ENCODE measurements around the gene F2R.
"Not testable (repeated sequence)": the region's sequence is repeated elsewhere in the genome, so short reads cannot be mapped to it uniquely, and the experiment has no call there.

Gene F2R

GRCh38 chr5:76771705-76772405 lies 55.9 kb downstream of the F2R start:
- Mint-ChIP-seq H3K4me1 (ENCODE audit: low read depth) (peaks cover 2% of the 10 kb centered on the region), H3K27me3 (ENCODE audit: low read depth) (no peaks in the 10 kb centered on the region), H3K36me3 (ENCODE audit: low read depth) (no peaks in the 10 kb centered on the region), H3K27ac (no peak overlapping the region), H3K9me3 (no peaks in the 10 kb centered on the region), H3K4me3 (no peak overlapping the region)

GRCh38 chr5:76775921-76776320 lies 60.0 kb downstream of the F2R start:
- Mint-ChIP-seq H3K27me3 (ENCODE audit: low read depth) (no peaks in the 10 kb centered on the region), H3K9me3 (no peaks in the 10 kb centered on the region), H3K36me3 (ENCODE audit: low read depth) (peaks cover 2% of the 10 kb centered on the region), H3K4me3 (no peak overlapping the region), H3K27ac (no peak overlapping the region), H3K4me1 (ENCODE audit: low read depth) (peaks cover 5% of the 10 kb centered on the region)

GRCh38 chr5:76776391-76776790 lies 60.5 kb downstream of the F2R start:
- Mint-ChIP-seq H3K4me1 (ENCODE audit: low read depth) (peaks cover 5% of the 10 kb centered on the region), H3K9me3 (no peaks in the 10 kb centered on the region), H3K27ac (no peak overlapping the region), H3K36me3 (ENCODE audit: low read depth) (peaks cover 2% of the 10 kb centered on the region), H3K4me3 (no peak overlapping the region), H3K27me3 (ENCODE audit: low read depth) (no peaks in the 10 kb centered on the region)

- not testable (repeated sequence) for H3K4me3 Mint-ChIP-seq; H3K27me3 Mint-ChIP-seq (ENCODE audit: low read depth); H3K4me1 Mint-ChIP-seq (ENCODE audit: low read depth); H3K36me3 Mint-ChIP-seq (ENCODE audit: low read depth); H3K27ac Mint-ChIP-seq; H3K9me3 Mint-ChIP-seq
Observed at GRCh38 chr5:76780616-76781015, 64.7 kb downstream of the F2R start.

- H3K27ac Mint-ChIP-seq = no peak overlapping the region
- peaks cover 3% of the 10 kb centered on the region for H3K4me1 Mint-ChIP-seq (ENCODE audit: low read depth)
- no peaks in the 10 kb centered on the region for H3K9me3 Mint-ChIP-seq
- peaks cover 2% of the 10 kb centered on the region for H3K36me3 Mint-ChIP-seq (ENCODE audit: low read depth)
- no peak overlapping the region for H3K4me3 Mint-ChIP-seq
- peaks cover 8% of the 10 kb centered on the region for H3K27me3 Mint-ChIP-seq (ENCODE audit: low read depth)
Observed at GRCh38 chr5:76781775-76782174, 65.8 kb downstream of the F2R start.

GRCh38 chr5:76782444-76782843 lies 66.5 kb downstream of the F2R start:
- Mint-ChIP-seq H3K27me3 (ENCODE audit: low read depth) (peaks cover 8% of the 10 kb centered on the region), H3K4me1 (ENCODE audit: low read depth) (peaks cover 3% of the 10 kb centered on the region), H3K9me3 (no peaks in the 10 kb centered on the region), H3K36me3 (ENCODE audit: low read depth) (peaks cover 2% of the 10 kb centered on the region), H3K27ac (no peak overlapping the region), H3K4me3 (no peak overlapping the region)

All from T-helper 1 cell treated with Interleukin-12 subunit alpha and Interleukin-12 subunit beta and Interleukin-4 antibody, amounts not matched to agents 30 μg/mL and 1 μg/mL, for 36 hours (primary cell).